GM12878 (cell line): ENCODE measurements around the gene ATP6V0E1. TPM values are rescaled to one million over a fixed set of nuclear protein-coding genes. Genes with fewer than 3 reads are reported as not detected.

Experiments used
- ATF7 ChIP-seq: fragments of 450-650 bp; IDR thresholded peaks from 2 replicates; pipeline ENCODE4 v1.6.1; 2016; ENCODE audit warnings: low read depth, mild to moderate bottlenecking
- BHLHE40 ChIP-seq, 2 experiments: fragments of 450-650 bp in 1 of 2; IDR thresholded peaks; 2 replicates each; pipeline ENCODE4 v1.6.1; 2011 to 2017; ENCODE audit warnings: low read depth in 2 of 2, borderline replicate concordance in 1 of 2, improper control_type of control experiment in 1 of 2, low read length in 1 of 2, mild to moderate bottlenecking in 1 of 2
- E2F4 ChIP-seq: IDR thresholded peaks from 2 replicates; pipeline ENCODE4 v1.6.1; 2012; ENCODE audit warnings: low read depth, low read length, improper control_type of control experiment
- HDAC6 ChIP-seq: fragments of 200-600 bp; sonication (generic); IDR thresholded peaks from one replicate; pipeline ENCODE4 v1.8.0; 2017; ENCODE audit warnings: antibody characterized with exemption; ENCODE audit not compliant: unreplicated experiment
- IKZF1 ChIP-seq: fragments of 450-650 bp; conservative IDR thresholded peaks from 2 replicates; pipeline ENCODE4 v1.6.1; 2017; ENCODE audit warnings: antibody characterized with exemption, mild to moderate bottlenecking
- IRF4 ChIP-seq: IDR thresholded peaks from 2 replicates; pipeline ENCODE4 v1.6.1; 2011; ENCODE audit warnings: low read depth, low read length
- KLF5 ChIP-seq: fragments of 450-650 bp; IDR thresholded peaks from 2 replicates; pipeline ENCODE4 v1.6.1; 2014; ENCODE audit warnings: mild to moderate bottlenecking; ENCODE audit not compliant: partially characterized antibody
- LARP7 ChIP-seq: fragments of 450-650 bp; IDR thresholded peaks from 2 replicates; pipeline ENCODE4 v1.6.1; 2017; ENCODE audit warnings: mild to moderate bottlenecking
- MEF2B ChIP-seq: fragments of 450-650 bp; IDR thresholded peaks from 2 replicates; pipeline ENCODE4 v1.6.1; 2018; ENCODE audit warnings: mild to moderate bottlenecking, moderate library complexity; ENCODE audit not compliant: partially characterized antibody, poor library complexity, severe bottlenecking
- MTA3 ChIP-seq: IDR thresholded peaks from 2 replicates; pipeline ENCODE4 v1.6.1; 2012; ENCODE audit warnings: low read length, inconsistent platforms, borderline replicate concordance
- MXI1 ChIP-seq: fragments of 150-350 bp; IDR thresholded peaks from 2 replicates; pipeline ENCODE4 v1.6.1; 2011; ENCODE audit warnings: low read depth, mild to moderate bottlenecking, inconsistent platforms, low read length, improper control_type of control experiment
- NR2F1 ChIP-seq: fragments of 450-650 bp; conservative IDR thresholded peaks from 2 replicates; pipeline ENCODE4 v1.6.1; 2017; ENCODE audit warnings: mild to moderate bottlenecking
- PKNOX1 ChIP-seq: fragments of 450-650 bp; IDR thresholded peaks from 2 replicates; pipeline ENCODE4 v1.6.1; 2016; ENCODE audit warnings: mild to moderate bottlenecking
- POLR2AphosphoS5 ChIP-seq: IDR thresholded peaks from 2 replicates; pipeline ENCODE4 v1.6.1; 2011; ENCODE audit warnings: mild to moderate bottlenecking, low read length, inconsistent platforms
- SMARCA5 ChIP-seq: fragments of 450-650 bp; IDR thresholded peaks from 2 replicates; pipeline ENCODE4 v1.6.1; 2017; ENCODE audit warnings: mild to moderate bottlenecking
- SMC3 ChIP-seq: IDR thresholded peaks from 2 replicates; pipeline ENCODE4 v1.6.1; 2011; ENCODE audit warnings: low read length, improper control_type of control experiment, borderline replicate concordance
- TCF3 ChIP-seq: IDR thresholded peaks from 2 replicates; pipeline ENCODE4 v1.6.1; 2012; ENCODE audit warnings: low read depth, mild to moderate bottlenecking, low read length, borderline replicate concordance; ENCODE audit not compliant: insufficient read depth
- YY1 ChIP-seq: IDR thresholded peaks from 2 replicates; pipeline ENCODE4 v1.6.1; 2011; ENCODE audit warnings: low read depth, mild to moderate bottlenecking, low read length
- ZNF207 ChIP-seq: fragments of 450-650 bp; IDR thresholded peaks from 2 replicates; pipeline ENCODE4 v1.6.1; 2014; ENCODE audit warnings: antibody characterized with exemption, mild to moderate bottlenecking, borderline replicate concordance
- ZSCAN29 ChIP-seq: fragments of 450-650 bp; IDR thresholded peaks from 2 replicates; pipeline ENCODE4 v1.6.1; 2017; ENCODE audit warnings: mild to moderate bottlenecking, moderate library complexity
- polyA plus RNA-seq, 11 experiments: library from polyadenylated mRNA; depleted of rRNA in 4 of 11; unstranded in 6 of 11; stranded (reverse) in 5 of 11; fragments of >200 nt; fragmentation: Nextera tagmentation in 4 of 11; fragmentation: Illumina TruSeq in 1 of 11; extraction: Ambion mirVana in 4 of 11; extraction: Trizol in 1 of 11; gene quantifications; 1 replicate in 1 of 11; 2 replicates in 10 of 11; pipeline versions ENCODE4 v1.2.1 to v1.2.3, GENCODE V29; 2011 to 2016; ENCODE audit warnings: inconsistent platforms in 2 of 11, missing spikeins in 2 of 11, low read depth in 1 of 11
- total RNA-seq, 4 experiments: library from RNA; depleted of rRNA in 3 of 4; stranded (reverse); fragments of >200 nt in 3 of 4; fragmentation: Illumina TruSeq in 1 of 4; extraction: Trizol in 1 of 4; gene quantifications; 2 replicates each; pipeline versions ENCODE4 v1.2.1 to v1.2.3, GENCODE V29; 2013 to 2021
- TF ChIP-seq, protein P1 (sequence below): IDR thresholded peaks from 2 replicates; pipeline ENCODE4 v1.6.1; 2011; ENCODE audit warnings: mild to moderate bottlenecking, low read depth, low read length, moderate library complexity; ENCODE audit not compliant: insufficient replicate concordance
- TF ChIP-seq, protein P2 (sequence below): IDR thresholded peaks from 2 replicates; pipeline ENCODE4 v1.6.1; 2011; ENCODE audit warnings: low read depth, mild to moderate bottlenecking, low read length, moderate library complexity, borderline replicate concordance; ENCODE audit errors: extremely low read depth
- TF ChIP-seq, protein P3 (sequence below): fragments of 450-650 bp; formaldehyde crosslinking; IDR thresholded peaks from 2 replicates; pipeline ENCODE4 v1.4.0; 2020; ENCODE audit warnings: mild to moderate bottlenecking, moderate library complexity

The ATP6V0E1 gene
- total and polyA plus RNA-seq, 10 of the 15 experiments (the other 5 are each of a cell fraction or from before 2014, with no cell fraction given), result 143 to 787 (median 306) TPM

DNA sequence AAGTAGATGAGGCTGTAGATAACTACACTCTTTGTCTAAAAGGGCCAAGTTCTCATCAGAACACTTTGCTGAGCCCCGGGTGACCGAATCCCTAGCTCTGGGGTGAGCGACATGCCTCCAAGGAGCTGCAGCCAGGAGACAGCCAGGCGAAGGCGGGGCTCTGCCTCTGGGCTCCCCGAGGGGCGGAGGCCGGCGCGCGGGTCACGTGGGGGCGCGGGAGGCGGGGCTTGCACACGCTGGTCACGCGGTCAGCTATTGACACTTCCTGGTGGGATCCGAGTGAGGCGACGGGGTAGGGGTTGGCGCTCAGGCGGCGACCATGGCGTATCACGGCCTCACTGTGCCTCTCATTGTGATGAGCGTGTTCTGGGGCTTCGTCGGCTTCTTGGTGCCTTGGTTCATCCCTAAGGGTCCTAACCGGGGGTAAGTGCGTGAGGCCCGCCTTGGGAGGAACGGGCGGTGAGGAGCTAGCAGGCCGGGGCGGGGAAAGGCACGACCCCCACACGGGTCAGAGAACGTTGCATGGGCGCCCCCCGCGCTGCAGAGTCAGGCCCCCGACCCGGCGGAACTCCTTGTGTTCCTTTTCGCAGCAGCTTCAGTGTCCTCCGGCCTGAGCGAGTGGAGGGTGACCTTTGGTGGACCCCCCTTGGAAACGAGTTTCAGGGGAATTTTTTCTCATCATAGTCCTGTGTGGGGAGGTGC is at the start of gene ATP6V0E1 (continued):
- TF ChIP-seq, protein P1, sequence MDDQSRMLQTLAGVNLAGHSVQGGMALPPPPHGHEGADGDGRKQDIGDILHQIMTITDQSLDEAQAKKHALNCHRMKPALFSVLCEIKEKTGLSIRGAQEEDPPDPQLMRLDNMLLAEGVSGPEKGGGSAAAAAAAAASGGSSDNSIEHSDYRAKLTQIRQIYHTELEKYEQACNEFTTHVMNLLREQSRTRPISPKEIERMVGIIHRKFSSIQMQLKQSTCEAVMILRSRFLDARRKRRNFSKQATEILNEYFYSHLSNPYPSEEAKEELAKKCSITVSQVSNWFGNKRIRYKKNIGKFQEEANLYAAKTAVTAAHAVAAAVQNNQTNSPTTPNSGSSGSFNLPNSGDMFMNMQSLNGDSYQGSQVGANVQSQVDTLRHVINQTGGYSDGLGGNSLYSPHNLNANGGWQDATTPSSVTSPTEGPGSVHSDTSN, result peak; percentile 53
- 0 out of 2 replicates have a peak, but pooled peaks have one; percentile 33 for TF ChIP-seq TCF3
- peak; percentile 53 for TF ChIP-seq NR2F1
- no peak for TF ChIP-seq E2F4
- TF ChIP-seq MTA3, result no peak
- peak; percentile 70; the same call in 1 of the 2 replicates for TF ChIP-seq YY1
- peak; percentile 84 for TF ChIP-seq PKNOX1
- TF ChIP-seq IRF4, result no peak
- peak; percentile 11 for TF ChIP-seq MEF2B
- TF ChIP-seq POLR2AphosphoS5, result peak; percentile 94
- 0 out of 2 replicates have a peak, but pooled peaks have one; percentile 38 for TF ChIP-seq ZNF207
- peak; percentile 33 for TF ChIP-seq HDAC6
- TF ChIP-seq KLF5, result peak; percentile 22
- TF ChIP-seq BHLHE40 (IDR thresholded peaks at IDR 0.05; ENCODE audit: borderline replicate concordance in 1 of 2, low read depth in 2 of 2, low read length in 1 of 2), result peak; percentile 51 to 86; a peak in 2 of 4 replicates
- peak; percentile 22; the same call in 1 of the 2 replicates for TF ChIP-seq MXI1
- TF ChIP-seq ATF7, result no peak
- TF ChIP-seq ZSCAN29, result no peak
- TF ChIP-seq, protein P2, sequence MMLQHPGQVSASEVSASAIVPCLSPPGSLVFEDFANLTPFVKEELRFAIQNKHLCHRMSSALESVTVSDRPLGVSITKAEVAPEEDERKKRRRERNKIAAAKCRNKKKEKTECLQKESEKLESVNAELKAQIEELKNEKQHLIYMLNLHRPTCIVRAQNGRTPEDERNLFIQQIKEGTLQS, result peak; percentile 95
- 0 out of 2 replicates have a peak, but pooled peaks have one; percentile 24 for TF ChIP-seq SMARCA5
- TF ChIP-seq LARP7, result peak; percentile 89
- peak; percentile 63; the same call in 1 of the 2 replicates for TF ChIP-seq IKZF1
- TF ChIP-seq SMC3, result no peak; the same call in 1 of the 2 replicates
- TF ChIP-seq, protein P3, sequence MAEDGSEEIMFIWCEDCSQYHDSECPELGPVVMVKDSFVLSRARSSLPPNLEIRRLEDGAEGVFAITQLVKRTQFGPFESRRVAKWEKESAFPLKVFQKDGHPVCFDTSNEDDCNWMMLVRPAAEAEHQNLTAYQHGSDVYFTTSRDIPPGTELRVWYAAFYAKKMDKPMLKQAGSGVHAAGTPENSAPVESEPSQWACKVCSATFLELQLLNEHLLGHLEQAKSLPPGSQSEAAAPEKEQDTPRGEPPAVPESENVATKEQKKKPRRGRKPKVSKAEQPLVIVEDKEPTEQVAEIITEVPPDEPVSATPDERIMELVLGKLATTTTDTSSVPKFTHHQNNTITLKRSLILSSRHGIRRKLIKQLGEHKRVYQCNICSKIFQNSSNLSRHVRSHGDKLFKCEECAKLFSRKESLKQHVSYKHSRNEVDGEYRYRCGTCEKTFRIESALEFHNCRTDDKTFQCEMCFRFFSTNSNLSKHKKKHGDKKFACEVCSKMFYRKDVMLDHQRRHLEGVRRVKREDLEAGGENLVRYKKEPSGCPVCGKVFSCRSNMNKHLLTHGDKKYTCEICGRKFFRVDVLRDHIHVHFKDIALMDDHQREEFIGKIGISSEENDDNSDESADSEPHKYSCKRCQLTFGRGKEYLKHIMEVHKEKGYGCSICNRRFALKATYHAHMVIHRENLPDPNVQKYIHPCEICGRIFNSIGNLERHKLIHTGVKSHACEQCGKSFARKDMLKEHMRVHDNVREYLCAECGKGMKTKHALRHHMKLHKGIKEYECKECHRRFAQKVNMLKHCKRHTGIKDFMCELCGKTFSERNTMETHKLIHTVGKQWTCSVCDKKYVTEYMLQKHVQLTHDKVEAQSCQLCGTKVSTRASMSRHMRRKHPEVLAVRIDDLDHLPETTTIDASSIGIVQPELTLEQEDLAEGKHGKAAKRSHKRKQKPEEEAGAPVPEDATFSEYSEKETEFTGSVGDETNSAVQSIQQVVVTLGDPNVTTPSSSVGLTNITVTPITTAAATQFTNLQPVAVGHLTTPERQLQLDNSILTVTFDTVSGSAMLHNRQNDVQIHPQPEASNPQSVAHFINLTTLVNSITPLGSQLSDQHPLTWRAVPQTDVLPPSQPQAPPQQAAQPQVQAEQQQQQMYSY (CRISPR knock-in tag), result no peak
